Neuronal stem cell (in vitro differentiated cells): Measurements from ENCODE around the gene SPIRE2.

Experiments
- DNase-seq: peaks from one replicate; pipeline ENCODE4 v3.0.0-alpha.2; 2013; ENCODE audit warnings: low spot score
- H2AFZ ChIP-seq: one replicate; pipeline ENCODE4 v1.6.1; 2013; ENCODE audit warnings: mild to moderate bottlenecking, low read length, inconsistent platforms
- H2AK5ac ChIP-seq: 2 replicates; pipeline ENCODE4 v1.6.1; 2013; ENCODE audit warnings: low read depth, mild to moderate bottlenecking, inconsistent platforms, low read length, moderate library complexity, mixed read lengths
- H2BK120ac ChIP-seq: 2 replicates; pipeline ENCODE4 v1.6.1; 2013; ENCODE audit warnings: low read depth, mild to moderate bottlenecking, inconsistent platforms, low read length, moderate library complexity, mixed read lengths
- H2BK12ac ChIP-seq: one replicate; pipeline ENCODE4 v1.6.1; 2013; ENCODE audit warnings: low read length, inconsistent platforms
- H2BK15ac ChIP-seq: 2 replicates; pipeline ENCODE4 v1.6.1; 2013; ENCODE audit warnings: mild to moderate bottlenecking, low read length, inconsistent platforms, mixed read lengths
- H2BK5ac ChIP-seq: one replicate; pipeline ENCODE4 v1.6.1; 2013; ENCODE audit warnings: inconsistent platforms, mild to moderate bottlenecking, low read length, moderate library complexity
- H3K14ac ChIP-seq: one replicate; pipeline ENCODE4 v1.6.1; 2013; ENCODE audit warnings: low read length, inconsistent platforms
- H3K18ac ChIP-seq: 2 replicates; pipeline ENCODE4 v1.6.1; 2013; ENCODE audit warnings: low read length, inconsistent platforms
- H3K23ac ChIP-seq: 2 replicates; pipeline ENCODE4 v1.6.1; 2013; ENCODE audit warnings: low read depth, mild to moderate bottlenecking, mixed read lengths, low read length, inconsistent platforms; ENCODE audit not compliant: poor library complexity
- H3K27ac ChIP-seq: replicated peaks from 3 replicates; pipeline ENCODE4 v1.5.1; 2013; ENCODE audit warnings: low read length, inconsistent platforms
- H3K27me3 ChIP-seq, 3 experiments: 2 replicates each; pipeline ENCODE4 v1.6.1; 2013; ENCODE audit warnings: low read length in 3 of 3, mild to moderate bottlenecking in 2 of 3, inconsistent platforms in 1 of 3, low read depth in 1 of 3, mixed read lengths in 1 of 3, moderate library complexity in 1 of 3; ENCODE audit not compliant: control insufficient read depth in 3 of 3, insufficient read depth in 3 of 3
- H3K36me3 ChIP-seq, 2 donors: replicated peaks in 1 of 2; 2 replicates each; pipeline ENCODE4 v1.6.1; 2013; ENCODE audit warnings: low read length in 2 of 2; ENCODE audit not compliant: control insufficient read depth in 2 of 2, insufficient read depth in 2 of 2
- H3K4ac ChIP-seq: 2 replicates; pipeline ENCODE4 v1.6.1; 2013; ENCODE audit warnings: inconsistent platforms, mild to moderate bottlenecking, low read length, moderate library complexity
- H3K4me1 ChIP-seq, 2 donors: 1 replicate in 1 of 2; 2 replicates in 1 of 2; pipeline ENCODE4 v1.6.1; 2013; ENCODE audit warnings: low read length in 2 of 2, low read depth in 1 of 2; ENCODE audit not compliant: control insufficient read depth in 2 of 2, insufficient read depth in 1 of 2
- H3K4me2 ChIP-seq: one replicate; pipeline ENCODE4 v1.6.1; 2013; ENCODE audit warnings: mild to moderate bottlenecking, low read length, inconsistent platforms; ENCODE audit not compliant: insufficient read depth, poor library complexity, severe bottlenecking
- H3K4me3 ChIP-seq, 2 donors: 2 replicates each; pipeline ENCODE4 v1.5.1; 2013; ENCODE audit warnings: low read length in 2 of 2, mild to moderate bottlenecking in 2 of 2, inconsistent platforms in 1 of 2, moderate library complexity in 1 of 2
- H3K79me1 ChIP-seq: one replicate; pipeline ENCODE4 v1.6.1; 2013; ENCODE audit warnings: low read depth, mild to moderate bottlenecking, inconsistent platforms, low read length, moderate library complexity
- H3K9ac ChIP-seq: one replicate; pipeline ENCODE4 v1.6.1; 2013; ENCODE audit warnings: mild to moderate bottlenecking, low read depth, low read length, inconsistent platforms; ENCODE audit not compliant: poor library complexity
- H3K9me3 ChIP-seq, 2 donors: replicated peaks in 1 of 2; 2 replicates each; pipeline versions ENCODE3 to v1.6.1; 2013; ENCODE audit warnings: low read length in 2 of 2, mild to moderate bottlenecking in 2 of 2, inconsistent platforms in 1 of 2, low read depth in 1 of 2, mixed read lengths in 1 of 2, moderate library complexity in 1 of 2; ENCODE audit not compliant: control insufficient read depth in 2 of 2, insufficient read depth in 1 of 2
- H4K8ac ChIP-seq: one replicate; pipeline ENCODE4 v1.6.1; 2013; ENCODE audit warnings: low read depth, mild to moderate bottlenecking, inconsistent platforms, low read length, moderate library complexity
- H4K91ac ChIP-seq: one replicate; pipeline ENCODE4 v1.6.1; 2013; ENCODE audit warnings: low read length, low read depth, mild to moderate bottlenecking, inconsistent platforms; ENCODE audit not compliant: poor library complexity
- WGBS, 2 donors: extraction: QIAGEN DNeasy Blood & Tissue Kit; methylation state at CpG; one replicate each; pipeline ENCODE4 v1.1.7; 2013; ENCODE audit warnings: missing lambda C conversion rate in 2 of 2, mixed read lengths in 1 of 2; ENCODE audit not compliant: insufficient read length in 2 of 2, insufficient replicate concordance in 1 of 2; ENCODE audit errors: extremely low coverage in 2 of 2; 5-methylcytosine and 5-hydroxymethylcytosine counted together

The SPIRE2 gene

DNA sequence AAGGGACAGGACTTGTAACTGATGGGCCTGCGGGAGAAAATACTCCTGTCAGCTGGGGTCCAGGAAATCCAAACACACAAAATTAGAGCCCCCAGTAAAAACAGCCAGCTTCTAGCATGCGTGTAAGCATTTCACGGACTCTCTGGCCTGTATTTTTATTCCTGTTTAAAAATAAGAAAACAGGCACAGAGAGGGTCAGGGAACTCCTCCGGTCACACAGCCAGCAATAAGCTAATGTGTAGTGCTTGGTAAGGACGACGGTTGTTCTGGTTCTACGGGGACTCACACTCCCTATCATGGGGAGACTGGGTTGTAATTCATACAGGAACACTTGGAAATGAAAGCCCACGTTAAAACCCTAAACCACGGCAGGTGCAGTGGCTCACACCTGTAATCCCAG lies 43.6 kb downstream of the SPIRE2 start:
- H3K18ac ChIP-seq: no peak overlapping the region
- peak overlapping the region; percentile 90 for H2AK5ac ChIP-seq
- H3K9me3 ChIP-seq: peaks cover 7 to 23% of the 10 kb centered on the region in 2 donors
- H3K27ac ChIP-seq: no peak overlapping the region
- no peak overlapping the region for H2BK12ac ChIP-seq
- H3K4ac ChIP-seq: no peak overlapping the region
- no peak overlapping the region for H3K14ac ChIP-seq
- peaks cover 6 to 34% of the 10 kb centered on the region in 2 donors for H3K36me3 ChIP-seq
- no peak overlapping the region for H3K4me3 ChIP-seq
- no peak overlapping the region for H3K23ac ChIP-seq
- peak overlapping the region; percentile 81 for H2BK15ac ChIP-seq
- DNase-seq: no peak
- no peak overlapping the region for H2BK120ac ChIP-seq
- H3K4me1 ChIP-seq: peaks cover 5 to 8% of the 10 kb centered on the region in 2 donors
- H4K8ac ChIP-seq: no peak overlapping the region
- H3K79me1 ChIP-seq: peaks cover 2% of the 10 kb centered on the region
- no peak overlapping the region for H4K91ac ChIP-seq
- H2AFZ ChIP-seq: no peak overlapping the region
- no peak overlapping the region for H2BK5ac ChIP-seq
- no peaks in the 10 kb centered on the region for H3K27me3 ChIP-seq
- H3K4me2 ChIP-seq: no peak overlapping the region
- H3K9ac ChIP-seq: no peak overlapping the region
- no CpG with 5 or more reads among the region's 9 CpGs for WGBS, 2 donors

GRCh38 chr16:89873109-89873971 lies 45.1 kb downstream of the SPIRE2 start, which contains the start of gene TCF25:
Gene TCF25, plus strand, starts transcription at chr16:89873592. Its CDS starts 76 bp downstream, at chr16:89873668.
- H4K91ac ChIP-seq: peak within 1 kb of the TSS; percentile 85

DNA sequence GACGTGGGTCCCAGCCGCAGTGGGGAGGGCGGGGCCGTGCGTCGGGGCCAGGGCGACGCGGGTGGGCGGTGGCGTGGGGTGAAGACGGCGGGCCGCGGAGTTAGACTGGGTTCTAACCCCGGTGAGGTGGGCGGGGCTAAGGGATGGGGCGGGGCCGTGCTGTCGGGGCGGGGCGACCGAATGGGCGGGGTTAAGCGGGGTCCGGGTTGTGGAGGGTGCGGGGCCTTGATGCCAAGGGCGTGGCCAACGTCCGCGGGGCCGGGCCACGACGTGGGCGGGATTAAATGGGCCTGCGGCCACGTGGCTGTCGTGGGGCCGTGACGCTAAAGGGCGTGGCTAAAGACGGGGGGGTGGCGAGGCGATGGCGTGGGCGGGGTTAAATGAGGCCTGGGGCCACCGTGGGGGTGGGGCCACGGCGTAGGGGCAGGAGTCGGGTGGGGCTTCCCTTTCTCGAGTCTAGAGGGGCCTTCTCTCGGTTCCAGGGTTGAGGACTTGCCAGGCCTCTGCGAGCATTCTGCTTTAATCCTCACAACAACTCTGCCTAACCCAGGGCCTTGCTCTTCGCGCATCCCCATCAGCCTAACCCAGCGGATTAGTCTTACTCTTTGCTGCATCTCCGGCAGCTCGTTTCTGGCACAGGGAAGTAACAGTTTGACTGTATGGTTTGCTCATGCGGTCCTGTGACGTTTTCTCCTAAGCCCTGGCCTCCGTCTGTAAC lies 45.9 kb downstream of the SPIRE2 start:
- peak; percentile 93 for DNase-seq
- H2BK5ac ChIP-seq: no peak overlapping the region
- H3K79me1 ChIP-seq: peaks cover under 1% of the 10 kb centered on the region
- H3K9ac ChIP-seq: peak overlapping the region; percentile 79
- H3K23ac ChIP-seq: peak overlapping the region; percentile 99
- no peak overlapping the region for H4K8ac ChIP-seq
- H4K91ac ChIP-seq: no peak overlapping the region
- peaks cover 11 to 45% of the 10 kb centered on the region in 2 donors for H3K36me3 ChIP-seq
- H3K27ac ChIP-seq: peak overlapping the region; percentile 99
- H2BK15ac ChIP-seq: no peak overlapping the region
- no peak overlapping the region for H2BK120ac ChIP-seq
- no peak overlapping the region for H3K4ac ChIP-seq
- peaks cover 2 to 11% of the 10 kb centered on the region in 2 donors for H3K9me3 ChIP-seq
- peak overlapping the region; percentile 84 for H2AK5ac ChIP-seq
- H3K18ac ChIP-seq: peak overlapping the region; percentile 76
- peak overlapping the region; percentile 86 to 95 for H3K4me3 ChIP-seq
- peak overlapping the region; percentile 69 for H3K4me2 ChIP-seq
- no CpG with 5 or more reads among the region's 61 CpGs for WGBS, 2 donors
- H3K27me3 ChIP-seq: no peaks in the 10 kb centered on the region
- peak overlapping the region; percentile 98 for H2AFZ ChIP-seq
- no peak overlapping the region for H2BK12ac ChIP-seq
- H3K4me1 ChIP-seq: peaks cover 5 to 8% of the 10 kb centered on the region in 2 donors
- no peak overlapping the region for H3K14ac ChIP-seq

More at GRCh38 chr16:89873109-89873971, 45.1 kb downstream of the SPIRE2 start, which contains the start of gene TCF25:
- peak within 1 kb of the TSS; percentile 98 for H2AFZ ChIP-seq
- H3K79me1 ChIP-seq: no peaks in the 10 kb centered on the region
- H3K4me3 ChIP-seq: peak within 1 kb of the TSS; percentile 86 to 95
- H3K9ac ChIP-seq: peak within 1 kb of the TSS; percentile 99
- H2BK5ac ChIP-seq: peak within 1 kb of the TSS; percentile 98
- peak within 1 kb of the TSS; percentile 99 for H2AK5ac ChIP-seq
- H3K9me3 ChIP-seq: peaks cover 2 to 12% of the 10 kb centered on the region in 2 donors
- peak within 1 kb of the TSS; percentile 99 for H3K23ac ChIP-seq
- H3K4me1 ChIP-seq: peaks cover 5 to 8% of the 10 kb centered on the region in 2 donors
- peak within 1 kb of the TSS; percentile 81 for H2BK120ac ChIP-seq
- H3K18ac ChIP-seq: peak within 1 kb of the TSS; percentile 99
- DNase-seq: peak; percentile 95
- H2BK12ac ChIP-seq: peak within 1 kb of the TSS; percentile 41
- peak within 1 kb of the TSS; percentile 67 for H2BK15ac ChIP-seq
- peak within 1 kb of the TSS; percentile 93 for H3K4ac ChIP-seq
- peak within 1 kb of the TSS; percentile 99 for H3K27ac ChIP-seq
- peak within 1 kb of the TSS; percentile 93 for H3K4me2 ChIP-seq
- peak within 1 kb of the TSS; percentile 97 for H3K14ac ChIP-seq
- no CpG with 5 or more reads among the region's 104 CpGs for whole genome bisulfite sequencing, 2 donors
- H4K8ac ChIP-seq: peak within 1 kb of the TSS; percentile 92
- peaks cover 6 to 38% of the 10 kb centered on the region in 2 donors for H3K36me3 ChIP-seq
- no peaks in the 10 kb centered on the region for H3K27me3 ChIP-seq
